Measurements from ENCODE around the gene TMEM132C. TPM values are rescaled to one million over a fixed set of nuclear protein-coding genes. Genes with fewer than 3 reads are reported as not detected.

Gene TMEM132C
- total RNA-seq, 1 donor: not detected

- H3K4me3 ChIP-seq (ENCODE audit: low read depth, low read length): no peak overlapping the region
- no peak for TF ChIP-seq CTCF (IDR thresholded peaks at IDR 0.05; ENCODE audit: insufficient read depth, low read depth, low read length)
- DNase-seq (ENCODE audit: low read depth): no peak
Measured at GRCh38 chr12:128276471-128276870, 9.5 kb downstream of the TMEM132C start.

- TF ChIP-seq CTCF (IDR thresholded peaks at IDR 0.05; ENCODE audit: insufficient read depth, low read depth, low read length): no peak
Measured at GRCh38 chr12:128286970-128287369, 20.0 kb downstream of the TMEM132C start.

GRCh38 chr12:128288357-128288756 lies 21.4 kb downstream of the TMEM132C start:
- H3K4me3 ChIP-seq (ENCODE audit: low read depth, low read length): no peak overlapping the region
- no peak for TF ChIP-seq CTCF (IDR thresholded peaks at IDR 0.05; ENCODE audit: insufficient read depth, low read depth, low read length)
- DNase-seq (ENCODE audit: low read depth): no peak

More at GRCh38 chr12:128286970-128287369, 20.0 kb downstream of the TMEM132C start:
- H3K4me3 ChIP-seq (ENCODE audit: low read depth, low read length): no peak overlapping the region
- DNase-seq (ENCODE audit: low read depth): no peak

- no peak overlapping the region for H3K4me3 ChIP-seq (ENCODE audit: low read depth, low read length)
- DNase-seq (ENCODE audit: low read depth): no peak
- TF ChIP-seq CTCF (IDR thresholded peaks at IDR 0.05; ENCODE audit: insufficient read depth, low read depth, low read length): no peak
Measured at GRCh38 chr12:128288896-128289295, 21.9 kb downstream of the TMEM132C start.

GRCh38 chr12:128290938-128291337 lies 24.0 kb downstream of the TMEM132C start:
- no peak overlapping the region for H3K4me3 ChIP-seq (ENCODE audit: low read depth, low read length)
- no peak for TF ChIP-seq CTCF (IDR thresholded peaks at IDR 0.05; ENCODE audit: insufficient read depth, low read depth, low read length)
- DNase-seq (ENCODE audit: low read depth): no peak

- no peak for TF ChIP-seq CTCF (IDR thresholded peaks at IDR 0.05; ENCODE audit: insufficient read depth, low read depth, low read length)
- no peak overlapping the region for H3K4me3 ChIP-seq (ENCODE audit: low read depth, low read length)
Measured at GRCh38 chr12:128298091-128298748, 31.2 kb downstream of the TMEM132C start.

More at GRCh38 chr12:128298091-128298748, 31.2 kb downstream of the TMEM132C start:
- no peak for DNase-seq (ENCODE audit: low read depth)
